ENCODE data around the gene TK1.

The TK1 gene

DNA sequence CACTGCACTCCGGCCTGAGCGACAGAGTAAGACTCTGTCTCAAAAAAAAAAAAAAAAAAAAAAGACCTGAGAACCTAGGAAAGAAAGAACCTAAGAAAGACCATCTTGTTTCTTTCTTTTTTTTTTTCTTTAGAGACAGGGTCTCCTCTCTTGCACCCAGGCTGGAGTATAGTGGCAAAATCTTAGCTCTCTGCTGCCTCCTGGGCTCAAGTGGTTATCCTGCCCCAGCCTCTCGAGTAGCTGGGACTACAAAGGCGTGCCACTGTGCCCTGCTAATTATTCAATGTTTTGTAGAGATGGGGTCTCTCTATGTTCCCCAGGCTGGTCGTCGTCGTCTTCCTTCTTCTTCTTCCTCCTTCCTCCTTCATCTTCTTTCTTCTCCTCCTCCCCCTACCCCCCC is 19.4 kb upstream of the TK1 start:
- TF ChIP-seq YY1 (IDR thresholded peaks at IDR 0.05; ENCODE audit: low read depth) (no peak), EP300 (IDR thresholded peaks at IDR 0.05; ENCODE audit: borderline replicate concordance) (no peak), TCF12 (IDR thresholded peaks at IDR 0.05; ENCODE audit: low read depth) (no peak), RAD21 (IDR thresholded peaks at IDR 0.05; ENCODE audit: low read depth) (peak; percentile 3; the same call in 1 of the 2 replicates)
- TF ChIP-seq, protein P1, sequence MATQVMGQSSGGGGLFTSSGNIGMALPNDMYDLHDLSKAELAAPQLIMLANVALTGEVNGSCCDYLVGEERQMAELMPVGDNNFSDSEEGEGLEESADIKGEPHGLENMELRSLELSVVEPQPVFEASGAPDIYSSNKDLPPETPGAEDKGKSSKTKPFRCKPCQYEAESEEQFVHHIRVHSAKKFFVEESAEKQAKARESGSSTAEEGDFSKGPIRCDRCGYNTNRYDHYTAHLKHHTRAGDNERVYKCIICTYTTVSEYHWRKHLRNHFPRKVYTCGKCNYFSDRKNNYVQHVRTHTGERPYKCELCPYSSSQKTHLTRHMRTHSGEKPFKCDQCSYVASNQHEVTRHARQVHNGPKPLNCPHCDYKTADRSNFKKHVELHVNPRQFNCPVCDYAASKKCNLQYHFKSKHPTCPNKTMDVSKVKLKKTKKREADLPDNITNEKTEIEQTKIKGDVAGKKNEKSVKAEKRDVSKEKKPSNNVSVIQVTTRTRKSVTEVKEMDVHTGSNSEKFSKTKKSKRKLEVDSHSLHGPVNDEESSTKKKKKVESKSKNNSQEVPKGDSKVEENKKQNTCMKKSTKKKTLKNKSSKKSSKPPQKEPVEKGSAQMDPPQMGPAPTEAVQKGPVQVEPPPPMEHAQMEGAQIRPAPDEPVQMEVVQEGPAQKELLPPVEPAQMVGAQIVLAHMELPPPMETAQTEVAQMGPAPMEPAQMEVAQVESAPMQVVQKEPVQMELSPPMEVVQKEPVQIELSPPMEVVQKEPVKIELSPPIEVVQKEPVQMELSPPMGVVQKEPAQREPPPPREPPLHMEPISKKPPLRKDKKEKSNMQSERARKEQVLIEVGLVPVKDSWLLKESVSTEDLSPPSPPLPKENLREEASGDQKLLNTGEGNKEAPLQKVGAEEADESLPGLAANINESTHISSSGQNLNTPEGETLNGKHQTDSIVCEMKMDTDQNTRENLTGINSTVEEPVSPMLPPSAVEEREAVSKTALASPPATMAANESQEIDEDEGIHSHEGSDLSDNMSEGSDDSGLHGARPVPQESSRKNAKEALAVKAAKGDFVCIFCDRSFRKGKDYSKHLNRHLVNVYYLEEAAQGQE (IDR thresholded peaks at IDR 0.05; ENCODE audit: low read depth) = no peak
- TF ChIP-seq, protein P2, sequence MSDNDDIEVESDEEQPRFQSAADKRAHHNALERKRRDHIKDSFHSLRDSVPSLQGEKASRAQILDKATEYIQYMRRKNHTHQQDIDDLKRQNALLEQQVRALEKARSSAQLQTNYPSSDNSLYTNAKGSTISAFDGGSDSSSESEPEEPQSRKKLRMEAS (IDR thresholded peaks at IDR 0.05) = no peak

DNA sequence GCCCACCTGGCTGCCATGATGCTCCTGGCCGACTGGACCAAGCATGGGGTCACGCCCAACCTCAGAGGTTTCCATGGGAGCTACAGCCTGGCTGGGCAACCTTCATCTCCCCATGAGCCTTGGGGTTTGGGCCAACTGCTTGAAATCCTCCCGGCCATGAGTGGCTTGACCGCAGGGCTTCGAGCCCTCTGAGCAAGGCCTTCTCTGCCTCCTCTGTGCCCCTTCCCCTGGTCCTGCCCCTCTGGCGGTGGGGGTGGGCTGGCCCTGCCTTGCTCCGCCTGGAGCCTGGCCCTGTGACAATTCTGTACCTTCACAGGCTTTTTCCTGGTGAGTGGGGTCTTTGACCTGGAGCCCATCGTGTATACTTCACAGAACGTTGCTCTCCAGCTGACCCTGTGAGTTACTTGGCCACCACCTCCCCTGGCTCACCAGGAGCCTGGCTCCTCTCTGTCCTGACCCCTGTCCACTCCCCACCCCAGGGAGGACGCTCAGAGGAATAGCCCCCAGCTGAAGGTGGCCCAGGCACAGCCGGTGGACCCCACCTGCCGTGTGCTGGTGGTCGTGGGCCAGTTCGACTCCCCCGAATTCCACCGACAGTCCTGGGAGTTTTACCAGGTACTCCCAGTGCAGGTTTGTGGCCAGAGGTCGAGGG is 18.4 kb upstream of the TK1 start:
- no peak for TF ChIP-seq RAD21 (IDR thresholded peaks at IDR 0.05; ENCODE audit: low read depth)
- TF ChIP-seq CREB1 (IDR thresholded peaks at IDR 0.05; ENCODE audit: low read depth) = no peak
- TF ChIP-seq EGR1 (IDR thresholded peaks at IDR 0.05) = no peak
- TF ChIP-seq NFIC (IDR thresholded peaks at IDR 0.05) = no peak
- TF ChIP-seq, protein P1 (IDR thresholded peaks at IDR 0.05; ENCODE audit: low read depth) = no peak
- TF ChIP-seq, protein P2 (IDR thresholded peaks at IDR 0.05) = no peak
- no peak for TF ChIP-seq CEBPB (IDR thresholded peaks at IDR 0.05)
- no peak for TF ChIP-seq TCF12 (IDR thresholded peaks at IDR 0.05; ENCODE audit: low read depth)
- no peak for TF ChIP-seq YY1 (IDR thresholded peaks at IDR 0.05; ENCODE audit: low read depth)
- no peak for TF ChIP-seq TEAD4 (IDR thresholded peaks at IDR 0.05)
- no peak for TF ChIP-seq EP300 (IDR thresholded peaks at IDR 0.05; ENCODE audit: borderline replicate concordance)
- TF ChIP-seq TAF1 (IDR thresholded peaks at IDR 0.05; ENCODE audit: low read depth) = no peak
- TF ChIP-seq, protein P3, sequence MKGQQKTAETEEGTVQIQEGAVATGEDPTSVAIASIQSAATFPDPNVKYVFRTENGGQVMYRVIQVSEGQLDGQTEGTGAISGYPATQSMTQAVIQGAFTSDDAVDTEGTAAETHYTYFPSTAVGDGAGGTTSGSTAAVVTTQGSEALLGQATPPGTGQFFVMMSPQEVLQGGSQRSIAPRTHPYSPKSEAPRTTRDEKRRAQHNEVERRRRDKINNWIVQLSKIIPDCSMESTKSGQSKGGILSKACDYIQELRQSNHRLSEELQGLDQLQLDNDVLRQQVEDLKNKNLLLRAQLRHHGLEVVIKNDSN (IDR thresholded peaks at IDR 0.05) = no peak
- TF ChIP-seq ZBTB7A (IDR thresholded peaks at IDR 0.05; ENCODE audit: low read depth) = no peak
- no peak for TF ChIP-seq FOXM1 (IDR thresholded peaks at IDR 0.05; ENCODE audit: borderline replicate concordance, low read depth)

GRCh38 chr17:78204387-78205123 is 17.7 kb upstream of the TK1 start:
- TF ChIP-seq TAF1 (IDR thresholded peaks at IDR 0.05; ENCODE audit: low read depth) (no peak), EP300 (IDR thresholded peaks at IDR 0.05; ENCODE audit: borderline replicate concordance) (no peak), CREB1 (IDR thresholded peaks at IDR 0.05; ENCODE audit: low read depth) (no peak), FOXM1 (IDR thresholded peaks at IDR 0.05; ENCODE audit: borderline replicate concordance, low read depth) (no peak), TCF12 (IDR thresholded peaks at IDR 0.05; ENCODE audit: low read depth) (no peak), CEBPB (IDR thresholded peaks at IDR 0.05) (no peak), EGR1 (IDR thresholded peaks at IDR 0.05) (no peak), RAD21 (IDR thresholded peaks at IDR 0.05; ENCODE audit: low read depth) (no peak), ZBTB7A (IDR thresholded peaks at IDR 0.05; ENCODE audit: low read depth) (no peak), YY1 (IDR thresholded peaks at IDR 0.05; ENCODE audit: low read depth) (no peak), TEAD4 (IDR thresholded peaks at IDR 0.05) (no peak), NFIC (IDR thresholded peaks at IDR 0.05) (no peak)
- TF ChIP-seq, protein P2 (IDR thresholded peaks at IDR 0.05) = no peak
- TF ChIP-seq, protein P1 (IDR thresholded peaks at IDR 0.05; ENCODE audit: low read depth) = no peak
- TF ChIP-seq, protein P3 (IDR thresholded peaks at IDR 0.05) = no peak

All from Ishikawa (cell line).